Stimulated activated CD8-positive, alpha-beta memory T cell treated with anti-CD3 and anti-CD28 coated beads, Interleukin-7, amount 100 ng/mL, for 24 hours (primary cell): Measurements from ENCODE around the gene METRNL.

Experiments used
- DNase-seq: peaks from one replicate; pipeline ENCODE4 v3.0.0-alpha.2; 2020; ENCODE audit warnings: low read depth

The METRNL gene

GRCh38 chr17:83142619-83143018 lies 63.2 kb downstream of the METRNL start:
- no peak for DNase-seq

- no peak for DNase-seq
Observed at GRCh38 chr17:83143817-83144231, 64.4 kb downstream of the METRNL start.
